ENCODE data around the gene ASTL.

Gene ASTL

DNA sequence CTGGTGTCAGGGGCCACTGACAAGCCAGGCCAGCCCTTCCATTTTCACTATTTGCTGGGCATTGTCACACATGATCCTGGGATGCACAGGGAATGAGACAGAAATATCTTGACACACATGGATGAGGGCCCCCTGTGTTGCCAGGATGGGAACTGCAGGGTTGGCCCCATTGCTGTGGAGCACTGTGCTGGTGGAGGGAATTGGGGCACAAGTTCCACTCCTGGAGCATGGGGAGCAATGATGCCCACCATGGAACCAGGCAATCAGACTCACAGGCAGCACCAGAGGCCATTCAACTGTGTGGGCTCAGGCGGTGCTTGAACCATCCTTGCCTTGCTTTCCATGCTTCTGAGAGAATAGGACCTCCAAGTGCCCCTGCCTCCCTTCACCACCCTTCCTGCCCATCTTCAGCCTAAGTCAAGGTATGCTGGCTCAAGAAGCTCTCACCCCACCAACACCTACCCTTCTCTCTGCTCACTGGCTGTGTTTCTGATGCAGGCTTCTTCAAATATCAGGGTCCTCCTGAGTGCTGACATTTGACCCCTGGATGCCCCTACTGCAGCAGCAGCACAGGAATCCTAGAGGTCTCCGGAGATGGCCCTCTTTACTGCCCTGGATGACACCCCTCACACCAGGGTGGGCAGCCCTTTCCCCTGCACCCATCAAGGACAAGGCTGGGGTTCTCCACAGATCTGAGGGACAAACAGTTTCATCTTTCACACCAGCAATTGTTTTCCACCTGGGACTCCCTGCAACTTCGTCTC, 33.0 kb downstream of the ASTL start:
- no peak overlapping the region for H3K4me3 ChIP-seq (replicated peaks; ENCODE audit: low read depth, low read length)
- DNase-seq (ENCODE audit: extremely low read depth, low read depth), result no peak
- no peak for TF ChIP-seq CTCF (IDR thresholded peaks at IDR 0.05; ENCODE audit: low read depth, low read length, missing control alignments)

DNA sequence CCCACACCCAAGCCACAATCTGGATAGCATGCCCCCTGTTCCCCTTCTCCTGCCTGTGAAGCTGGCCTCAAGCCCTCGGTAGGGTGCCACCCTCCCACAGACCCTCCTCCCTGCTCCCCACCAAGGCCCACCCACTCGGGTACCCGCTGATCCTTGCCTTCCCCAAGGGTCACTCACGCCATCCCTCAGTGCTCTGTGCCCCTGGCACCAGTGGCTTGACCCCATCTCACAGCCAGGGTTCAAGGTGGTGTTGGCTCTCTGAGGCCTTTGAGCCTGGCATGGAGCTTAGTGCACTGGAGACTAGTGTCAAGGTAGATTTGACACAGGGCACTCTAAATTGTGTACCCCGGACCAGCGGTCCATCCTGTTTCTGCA, 33.8 kb downstream of the ASTL start:
- no peak overlapping the region for H3K4me3 ChIP-seq (replicated peaks; ENCODE audit: low read depth, low read length)
- DNase-seq (ENCODE audit: extremely low read depth, low read depth), result no peak
- TF ChIP-seq CTCF (IDR thresholded peaks at IDR 0.05; ENCODE audit: low read depth, low read length, missing control alignments), result no peak

DNA sequence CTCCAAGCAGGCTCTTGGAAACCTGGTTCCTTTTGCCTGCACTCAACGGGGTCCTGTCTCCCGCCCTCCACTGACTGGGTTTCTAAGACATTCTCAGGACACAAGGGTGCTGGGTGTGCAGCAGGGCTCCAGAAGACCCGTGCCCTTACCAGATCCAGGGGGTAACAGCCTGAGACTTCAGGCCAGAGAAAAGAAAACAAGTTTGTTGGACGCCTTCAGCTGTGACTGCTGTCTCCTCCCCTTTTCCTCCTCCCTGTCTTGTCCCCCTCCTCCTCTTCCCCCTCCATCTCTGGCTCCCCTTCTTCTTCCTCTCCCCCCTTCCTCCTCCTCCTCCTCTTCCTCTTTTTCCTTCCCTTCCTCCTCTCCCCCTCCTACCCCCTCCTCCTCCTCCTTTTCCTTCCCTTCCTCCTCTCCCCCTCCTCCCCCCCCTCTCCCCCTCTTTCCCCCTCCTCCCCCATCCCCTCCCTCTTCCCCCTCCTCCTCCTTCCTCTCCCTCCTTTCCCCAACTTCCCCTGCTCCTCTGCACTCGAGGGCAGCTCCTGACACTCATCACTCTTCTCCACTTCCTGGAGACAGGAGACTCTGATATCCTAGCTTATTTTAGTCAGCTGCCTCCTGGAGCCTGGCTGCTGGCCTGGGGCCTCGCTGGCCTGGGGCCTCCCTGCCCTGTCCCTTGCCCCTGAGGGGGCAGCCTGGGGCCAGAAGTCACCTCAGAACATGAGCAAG, 34.4 kb downstream of the ASTL start:
- H3K4me3 ChIP-seq (replicated peaks; ENCODE audit: low read depth, low read length), result no peak overlapping the region
- TF ChIP-seq CTCF (IDR thresholded peaks at IDR 0.05; ENCODE audit: low read depth, low read length, missing control alignments), result no peak
- DNase-seq (ENCODE audit: extremely low read depth, low read depth), result no peak

DNA sequence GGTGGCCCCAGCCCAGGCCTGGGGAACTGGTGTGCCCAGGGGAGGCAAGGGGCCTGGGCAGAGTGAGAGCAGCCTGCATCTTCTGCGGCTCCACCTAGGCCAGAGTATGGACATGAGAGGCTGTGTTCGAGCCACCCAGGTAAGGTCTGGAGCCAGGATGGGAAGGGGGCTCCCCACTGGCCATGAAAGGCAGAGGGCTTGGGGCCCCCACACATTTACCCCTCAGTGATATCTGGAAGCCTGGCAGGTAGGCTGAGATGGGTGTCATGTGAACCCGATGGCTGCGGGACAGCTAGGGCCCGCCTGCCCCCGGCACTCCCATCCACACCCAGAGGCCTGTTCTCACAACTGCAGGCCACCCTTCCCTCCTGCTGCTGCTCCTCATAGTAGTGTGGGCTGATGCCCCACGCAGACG, 35.1 kb downstream of the ASTL start:
- H3K4me3 ChIP-seq (replicated peaks; ENCODE audit: low read depth, low read length), result no peak overlapping the region
- DNase-seq (ENCODE audit: extremely low read depth, low read depth), result no peak
- no peak for TF ChIP-seq CTCF (IDR thresholded peaks at IDR 0.05; ENCODE audit: low read depth, low read length, missing control alignments)

GRCh38 chr2:96102596-96103186, 35.6 kb downstream of the ASTL start:
- no peak for DNase-seq (ENCODE audit: extremely low read depth, low read depth)
- no peak overlapping the region for H3K4me3 ChIP-seq (replicated peaks; ENCODE audit: low read depth, low read length)
- no peak for TF ChIP-seq CTCF (IDR thresholded peaks at IDR 0.05; ENCODE audit: low read depth, low read length, missing control alignments)

- no peak for TF ChIP-seq CTCF (IDR thresholded peaks at IDR 0.05; ENCODE audit: low read depth, low read length, missing control alignments)
- H3K4me3 ChIP-seq (replicated peaks; ENCODE audit: low read depth, low read length), result no peak overlapping the region
- DNase-seq (ENCODE audit: extremely low read depth, low read depth), result no peak
Measured at GRCh38 chr2:96100893-96101304, 37.4 kb downstream of the ASTL start.
